Measurements from ENCODE around the gene CAPZA2. TPM values are rescaled to one million over a fixed set of nuclear protein-coding genes. Genes with fewer than 3 reads are reported as not detected.
"Not testable (repeated sequence)": the region's sequence is repeated elsewhere in the genome, so short reads cannot be mapped to it uniquely, and the experiment has no call there.

CAPZA2 gene
- total RNA-seq, 1 donor from 2014 or later = 231 TPM

- TF ChIP-seq CTCF (IDR thresholded peaks at IDR 0.05) = no peak
- Mint-ChIP-seq H3K36me3 (ENCODE audit: low read depth) (no peaks in the 10 kb centered on the region), H3K27ac (ENCODE audit: unreplicated experiment) (no peak overlapping the region), H3K4me1 (ENCODE audit: low read depth) (peaks cover 5% of the 10 kb centered on the region), H3K27me3 (ENCODE audit: low read depth) (no peaks in the 10 kb centered on the region), H3K4me3 (ENCODE audit: unreplicated experiment) (no peak overlapping the region), H3K9me3 (ENCODE audit: low read depth) (no peaks in the 10 kb centered on the region)
- DNase-seq (ENCODE audit: low spot score) = no peak
Observed at GRCh38 chr7:116933465-116933864, 71.1 kb downstream of the CAPZA2 start.

GRCh38 chr7:116934580-116934979 is 72.2 kb downstream of the CAPZA2 start:
- TF ChIP-seq CTCF (IDR thresholded peaks at IDR 0.05) = no peak
- DNase-seq (ENCODE audit: low spot score) = no peak

GRCh38 chr7:116936844-116937243 is 74.5 kb downstream of the CAPZA2 start:
- H3K27ac Mint-ChIP-seq (ENCODE audit: unreplicated experiment); H3K4me3 Mint-ChIP-seq (ENCODE audit: unreplicated experiment); DNase-seq (ENCODE audit: low spot score); H3K9me3 Mint-ChIP-seq (ENCODE audit: low read depth); H3K4me1 Mint-ChIP-seq (ENCODE audit: low read depth); H3K36me3 Mint-ChIP-seq (ENCODE audit: low read depth); H3K27me3 Mint-ChIP-seq (ENCODE audit: low read depth): not testable (repeated sequence)

More at GRCh38 chr7:116934580-116934979, 72.2 kb downstream of the CAPZA2 start:
- Mint-ChIP-seq H3K4me1 (ENCODE audit: low read depth) (peaks cover 5% of the 10 kb centered on the region), H3K9me3 (ENCODE audit: low read depth) (no peaks in the 10 kb centered on the region), H3K36me3 (ENCODE audit: low read depth) (no peaks in the 10 kb centered on the region), H3K27me3 (ENCODE audit: low read depth) (no peaks in the 10 kb centered on the region), H3K4me3 (ENCODE audit: unreplicated experiment) (no peak overlapping the region), H3K27ac (ENCODE audit: unreplicated experiment) (no peak overlapping the region)

- Mint-ChIP-seq H3K27ac (ENCODE audit: unreplicated experiment) (no peak overlapping the region), H3K9me3 (ENCODE audit: low read depth) (no peaks in the 10 kb centered on the region), H3K36me3 (ENCODE audit: low read depth) (no peaks in the 10 kb centered on the region), H3K27me3 (ENCODE audit: low read depth) (no peaks in the 10 kb centered on the region), H3K4me3 (ENCODE audit: unreplicated experiment) (no peak overlapping the region), H3K4me1 (ENCODE audit: low read depth) (peaks cover 4% of the 10 kb centered on the region)
- TF ChIP-seq CTCF (IDR thresholded peaks at IDR 0.05) = no peak
- DNase-seq (ENCODE audit: low spot score) = no peak
Observed at GRCh38 chr7:116938678-116939077, 76.3 kb downstream of the CAPZA2 start.

- no peak for TF ChIP-seq CTCF (IDR thresholded peaks at IDR 0.05)
- H3K4me1 Mint-ChIP-seq (ENCODE audit: low read depth) = peaks cover 4% of the 10 kb centered on the region
- H3K27me3 Mint-ChIP-seq (ENCODE audit: low read depth) = no peaks in the 10 kb centered on the region
- no peak overlapping the region for H3K27ac Mint-ChIP-seq (ENCODE audit: unreplicated experiment)
- no peaks in the 10 kb centered on the region for H3K36me3 Mint-ChIP-seq (ENCODE audit: low read depth)
- no peaks in the 10 kb centered on the region for H3K9me3 Mint-ChIP-seq (ENCODE audit: low read depth)
- no peak for DNase-seq (ENCODE audit: low spot score)
- H3K4me3 Mint-ChIP-seq (ENCODE audit: unreplicated experiment) = no peak overlapping the region
Observed at GRCh38 chr7:116940689-116941370, 78.4 kb downstream of the CAPZA2 start.

GRCh38 chr7:116942504-116942903 is 80.1 kb downstream of the CAPZA2 start:
- TF ChIP-seq CTCF (IDR thresholded peaks at IDR 0.05) = no peak
- H3K36me3 Mint-ChIP-seq (ENCODE audit: low read depth) = no peaks in the 10 kb centered on the region
- H3K9me3 Mint-ChIP-seq (ENCODE audit: low read depth) = no peaks in the 10 kb centered on the region
- peaks cover 4% of the 10 kb centered on the region for H3K4me1 Mint-ChIP-seq (ENCODE audit: low read depth)
- DNase-seq (ENCODE audit: low spot score) = no peak
- H3K4me3 Mint-ChIP-seq (ENCODE audit: unreplicated experiment) = no peak overlapping the region
- no peaks in the 10 kb centered on the region for H3K27me3 Mint-ChIP-seq (ENCODE audit: low read depth)
- H3K27ac Mint-ChIP-seq (ENCODE audit: unreplicated experiment) = no peak overlapping the region

Data from chondrocyte (in vitro differentiated cells).